HCT116 (cell line): Measurements from ENCODE around the gene TEK. TPM values are rescaled to one million over a fixed set of nuclear protein-coding genes. Genes with fewer than 3 reads are reported as not detected.

ENCODE experiments used
- ATAC-seq: fragments of 200-7000 bp; cut with Tn5 transposase; 2 replicates; pipeline ENCODE4 v1.9.1; 2020; ENCODE audit warnings: mild to moderate bottlenecking, moderate library complexity
- BruUV-seq: library from RNA; stranded (reverse); fragments of 400-500 nt; replicated peaks from 2 replicates; lab custom pipeline; 2021; lab: Mats Ljungman, UMichigan
- CTCF ChIA-PET: fragments of 300-600 bp; sonication (Branson Sonifier 250); formaldehyde crosslinking; loops from one replicate; lab custom pipeline; 2021; ENCODE audit warnings: antibody characterized with exemption; lab: Charles Lee
- POLR2A ChIA-PET: fragments of 300-600, 350-600 bp; sonication (Branson Sonifier 250); formaldehyde crosslinking; loops from one replicate; lab custom pipeline; 2021; ENCODE audit warnings: antibody characterized with exemption; lab: Charles Lee
- RAD21 ChIA-PET, 2 experiments: fragments of 300-600 bp; sonication (Branson Sonifier 250); formaldehyde crosslinking; loops; one replicate each; lab custom pipeline; 2023; ENCODE audit warnings: low total read pairs in 2 of 2; ENCODE audit not compliant: uncharacterized antibody in 2 of 2, unreplicated experiment in 2 of 2, low non-redundant PET in 1 of 2; lab: Charles Lee
- DNase-seq: peaks from one replicate; pipeline ENCODE4 v3.0.0-alpha.2; 2010; ENCODE audit warnings: low read depth, low spot score
- H2AFZ ChIP-seq: fragments of 200-600 bp; shearing (Covaris generic), sonication (generic); 2 replicates; pipeline ENCODE4 v1.6.1; 2017; ENCODE audit warnings: low read depth, mixed run types, mixed read lengths, antibody characterized with exemption, low read length; ENCODE audit not compliant: poor library complexity, severe bottlenecking
- H3K27ac ChIP-seq: 2 replicates; pipeline ENCODE4 v1.5.1; 2012; ENCODE audit warnings: low read depth, low read length
- H3K27me3 ChIP-seq: fragments of 200-600 bp; sonication (generic); 2 replicates; pipeline ENCODE4 v1.6.1; 2016; ENCODE audit warnings: mixed run types, low read length, mixed read lengths; ENCODE audit not compliant: insufficient read depth
- H3K36me3 ChIP-seq, 2 experiments: fragments of 200-500 bp in 1 of 2; fragments of 200-600 bp in 1 of 2; sonication (Bioruptor generic) in 1 of 2; sonication (generic) in 1 of 2; 2 replicates each; pipeline versions ENCODE4 v1.5.1 to v1.6.1; 2014 to 2016; ENCODE audit warnings: low read length in 2 of 2, inconsistent platforms in 1 of 2, mixed read lengths in 1 of 2, mixed run types in 1 of 2; ENCODE audit not compliant: insufficient read depth in 2 of 2, control insufficient read depth in 1 of 2
- H3K4me1 ChIP-seq, 2 experiments: fragments of 200-600 bp in 1 of 2; sonication (generic) in 1 of 2; 2 replicates each; pipeline versions ENCODE4 v1.5.1 to v1.6.1; 2012 to 2017; ENCODE audit warnings: low read length in 2 of 2, inconsistent platforms in 1 of 2, mild to moderate bottlenecking in 1 of 2, mixed read lengths in 1 of 2, mixed run types in 1 of 2, moderate library complexity in 1 of 2; ENCODE audit not compliant: insufficient read depth in 2 of 2, control insufficient read depth in 1 of 2
- H3K4me2 ChIP-seq: fragments of 200-600 bp; sonication (generic); 2 replicates; pipeline ENCODE4 v1.6.1; 2017; ENCODE audit warnings: mixed run types, low read length, mixed read lengths
- H3K4me3 ChIP-seq, 2 experiments: fragments of 200-600 bp in 1 of 2; sonication (generic) in 1 of 2; replicated peaks in 1 of 2; 2 replicates each; pipeline ENCODE4 v1.5.1; 2011 to 2016; ENCODE audit warnings: low read length in 2 of 2, control low read depth in 1 of 2, low read depth in 1 of 2, mild to moderate bottlenecking in 1 of 2, mixed read lengths in 1 of 2, mixed run types in 1 of 2
- H3K79me2 ChIP-seq: fragments of 200-600 bp; sonication (generic); 2 replicates; pipeline ENCODE4 v1.6.1; 2017; ENCODE audit warnings: mild to moderate bottlenecking, mixed run types, low read length, moderate library complexity, mixed read lengths; ENCODE audit not compliant: insufficient read depth
- H3K9ac ChIP-seq: fragments of 200-600 bp; sonication (generic); 2 replicates; pipeline ENCODE4 v1.6.1; 2016; ENCODE audit warnings: low read length, mixed read lengths
- H3K9me2 ChIP-seq: fragments of 200-600 bp; sonication (generic), shearing (Covaris generic); 2 replicates; pipeline ENCODE4 v1.6.1; 2017; ENCODE audit warnings: mixed run types, mild to moderate bottlenecking, moderate library complexity; ENCODE audit not compliant: insufficient read depth
- H3K9me3 ChIP-seq, 2 experiments: fragments of 200-500 bp in 1 of 2; fragments of 200-600 bp in 1 of 2; sonication (Bioruptor generic) in 1 of 2; sonication (generic) in 1 of 2; 2 replicates each; pipeline ENCODE4 v1.6.1; 2014 to 2017; ENCODE audit warnings: low read length in 2 of 2, mixed read lengths in 2 of 2, inconsistent platforms in 1 of 2, low read depth in 1 of 2, mild to moderate bottlenecking in 1 of 2, mixed run types in 1 of 2, moderate library complexity in 1 of 2; ENCODE audit not compliant: control insufficient read depth in 1 of 2, insufficient read depth in 1 of 2
- H4K20me1 ChIP-seq: fragments of 200-600 bp; sonication (generic), shearing (Covaris generic); 2 replicates; pipeline ENCODE4 v1.6.1; 2017; ENCODE audit warnings: mixed run types, mild to moderate bottlenecking, moderate library complexity; ENCODE audit not compliant: insufficient read depth
- ATF3 ChIP-seq: IDR thresholded peaks from 2 replicates; pipeline ENCODE4 v1.6.1; 2012
- CBX3 ChIP-seq: IDR thresholded peaks from 2 replicates; pipeline ENCODE4 v1.6.1; 2012; ENCODE audit warnings: low read depth
- CEBPB ChIP-seq: IDR thresholded peaks from 2 replicates; pipeline ENCODE4 v1.6.1; 2012; ENCODE audit warnings: low read depth
- EGR1 ChIP-seq: IDR thresholded peaks from 2 replicates; pipeline ENCODE4 v1.6.1; 2012; ENCODE audit warnings: low read depth
- ELF1 ChIP-seq: IDR thresholded peaks from 2 replicates; pipeline ENCODE4 v1.6.1; 2012; ENCODE audit warnings: low read depth, borderline replicate concordance
- EZH2 ChIP-seq: fragments of 200-600 bp; sonication (generic); IDR thresholded peaks from 2 replicates; pipeline ENCODE4 v1.6.1; 2017; ENCODE audit warnings: antibody characterized with exemption, mixed run types
- FOSL1 ChIP-seq: IDR thresholded peaks from 2 replicates; pipeline ENCODE4 v1.6.1; 2012; ENCODE audit warnings: low read depth
- JUND ChIP-seq: IDR thresholded peaks from 2 replicates; pipeline ENCODE4 v1.6.1; 2012
- MAX ChIP-seq: IDR thresholded peaks from 2 replicates; pipeline ENCODE4 v1.6.1; 2012
- RAD21 ChIP-seq: IDR thresholded peaks from 2 replicates; pipeline ENCODE4 v1.6.1; 2012; ENCODE audit warnings: low read depth, mild to moderate bottlenecking
- REST ChIP-seq: IDR thresholded peaks from 2 replicates; pipeline ENCODE4 v1.6.1; 2012; ENCODE audit warnings: low read depth
- SIN3A ChIP-seq: IDR thresholded peaks from 2 replicates; pipeline ENCODE4 v1.6.1; 2012; ENCODE audit warnings: low read depth
- SP1 ChIP-seq: IDR thresholded peaks from 2 replicates; pipeline ENCODE4 v1.6.1; 2012; ENCODE audit warnings: low read depth
- SRF ChIP-seq: IDR thresholded peaks from 2 replicates; pipeline ENCODE4 v1.6.1; 2012; ENCODE audit warnings: low read depth
- TCF7L2 ChIP-seq: IDR thresholded peaks from 2 replicates; pipeline ENCODE4 v1.7.0; 2011; ENCODE audit warnings: borderline replicate concordance, inconsistent platforms; ENCODE audit not compliant: insufficient read depth, insufficient read length; ENCODE audit errors: extremely low read depth
- YY1 ChIP-seq: IDR thresholded peaks from 2 replicates; pipeline ENCODE4 v1.6.1; 2011; ENCODE audit warnings: low read length, low read depth, moderate library complexity, mild to moderate bottlenecking; ENCODE audit not compliant: insufficient replicate concordance; ENCODE audit errors: extremely low read depth
- ZFX ChIP-seq: fragments of 450-650 bp; IDR thresholded peaks from 2 replicates; pipeline ENCODE4 v1.6.1; 2017
- ZNF274 ChIP-seq: fragments of 200-500 bp; sonication (Bioruptor generic); IDR thresholded peaks from 2 replicates; pipeline ENCODE4 v1.6.1; 2014; ENCODE audit warnings: mild to moderate bottlenecking, low read depth, low read length, inconsistent platforms
- intact Hi-C: fragments of 100-400 bp; cut with micrococcal nuclease; formaldehyde crosslinking; loops from 2 replicates; pipeline ENCODE4 v1.10.0; 2022
- total RNA-seq: library from RNA; stranded (reverse); gene quantifications from one replicate; pipeline ENCODE4 v1.2.1, GENCODE V29; 2021; ENCODE audit not compliant: unreplicated experiment
- TF ChIP-seq, protein P1 (sequence below), 3 experiments: fragments of 200-600 bp in 1 of 3; sonication (generic) in 1 of 3; IDR thresholded peaks in 2 of 3; conservative IDR thresholded peaks in 1 of 3; 2 replicates each; pipeline ENCODE4 v1.5.1; 2012 to 2017; ENCODE audit warnings: low read depth in 2 of 3, low read length in 2 of 3, antibody characterized with exemption in 1 of 3, borderline replicate concordance in 1 of 3, control low read depth in 1 of 3, mild to moderate bottlenecking in 1 of 3, mixed read lengths in 1 of 3, mixed run types in 1 of 3, moderate library complexity in 1 of 3; ENCODE audit not compliant: insufficient read depth in 1 of 3

Gene TEK
- total RNA-seq, 1 experiment from 2014 or later, result 0.15 TPM

GRCh38 chr9:27151693-27152404 lies 42.8 kb downstream of the TEK start:
- no peak overlapping the region for H3K4me3 ChIP-seq
- peak overlapping the region; percentile 1; the same call in 1 of the 2 replicates for H3K4me2 ChIP-seq
- H3K36me3 ChIP-seq, result no peaks in the 10 kb centered on the region
- no peaks in the 10 kb centered on the region for H3K79me2 ChIP-seq
- H3K9ac ChIP-seq, result no peak overlapping the region
- no peaks in the 10 kb centered on the region for H3K27me3 ChIP-seq
- DNase-seq (no peak), ATAC-seq (no peak)
- intact Hi-C loops, result no loop called here
- BruUV-seq, result no TSS peak
- H3K9me3 ChIP-seq, result no peaks in the 10 kb centered on the region
- no peak overlapping the region for H3K27ac ChIP-seq
- H3K4me1 ChIP-seq, result peaks cover 7 to 8% of the 10 kb centered on the region in 2 experiments
- no peaks in the 10 kb centered on the region for H4K20me1 ChIP-seq
- CTCF ChIA-PET, result no interaction called here
- RAD21 ChIA-PET, result no interaction called here
- POLR2A ChIA-PET, result no interaction called here
- no peaks in the 10 kb centered on the region for H3K9me2 ChIP-seq
- TF ChIP-seq ELF1 (no peak), RAD21 (no peak), SRF (no peak), JUND (no peak), ZFX (no peak), ZNF274 (no peak), SP1 (no peak), CEBPB (no peak), FOSL1 (no peak), EGR1 (no peak), TCF7L2 (no peak), ATF3 (no peak), SIN3A (no peak), REST (no peak), YY1 (no peak), CBX3 (no peak), MAX (no peak), EZH2 (no peak)
- TF ChIP-seq, protein P1, sequence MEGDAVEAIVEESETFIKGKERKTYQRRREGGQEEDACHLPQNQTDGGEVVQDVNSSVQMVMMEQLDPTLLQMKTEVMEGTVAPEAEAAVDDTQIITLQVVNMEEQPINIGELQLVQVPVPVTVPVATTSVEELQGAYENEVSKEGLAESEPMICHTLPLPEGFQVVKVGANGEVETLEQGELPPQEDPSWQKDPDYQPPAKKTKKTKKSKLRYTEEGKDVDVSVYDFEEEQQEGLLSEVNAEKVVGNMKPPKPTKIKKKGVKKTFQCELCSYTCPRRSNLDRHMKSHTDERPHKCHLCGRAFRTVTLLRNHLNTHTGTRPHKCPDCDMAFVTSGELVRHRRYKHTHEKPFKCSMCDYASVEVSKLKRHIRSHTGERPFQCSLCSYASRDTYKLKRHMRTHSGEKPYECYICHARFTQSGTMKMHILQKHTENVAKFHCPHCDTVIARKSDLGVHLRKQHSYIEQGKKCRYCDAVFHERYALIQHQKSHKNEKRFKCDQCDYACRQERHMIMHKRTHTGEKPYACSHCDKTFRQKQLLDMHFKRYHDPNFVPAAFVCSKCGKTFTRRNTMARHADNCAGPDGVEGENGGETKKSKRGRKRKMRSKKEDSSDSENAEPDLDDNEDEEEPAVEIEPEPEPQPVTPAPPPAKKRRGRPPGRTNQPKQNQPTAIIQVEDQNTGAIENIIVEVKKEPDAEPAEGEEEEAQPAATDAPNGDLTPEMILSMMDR (IDR thresholded peaks at IDR 0.05 in 2 of 3, conservative IDR thresholded peaks at IDR 0.05 in 1 of 3; ENCODE audit: borderline replicate concordance in 1 of 3, insufficient read depth in 1 of 3, low read depth in 2 of 3, low read length in 2 of 3), result no peak
- H2AFZ ChIP-seq, result no peak overlapping the region
